ENCODE data around the gene UQCRH. TPM values are rescaled to one million over a fixed set of nuclear protein-coding genes. Genes with fewer than 3 reads are reported as not detected.
"Not testable (repeated sequence)": the region's sequence is repeated elsewhere in the genome, so short reads cannot be mapped to it uniquely, and the experiment has no call there.

The UQCRH gene
- total and polyA plus RNA-seq, 5 donors, result 664 to 2,380 (median 731) TPM

DNA sequence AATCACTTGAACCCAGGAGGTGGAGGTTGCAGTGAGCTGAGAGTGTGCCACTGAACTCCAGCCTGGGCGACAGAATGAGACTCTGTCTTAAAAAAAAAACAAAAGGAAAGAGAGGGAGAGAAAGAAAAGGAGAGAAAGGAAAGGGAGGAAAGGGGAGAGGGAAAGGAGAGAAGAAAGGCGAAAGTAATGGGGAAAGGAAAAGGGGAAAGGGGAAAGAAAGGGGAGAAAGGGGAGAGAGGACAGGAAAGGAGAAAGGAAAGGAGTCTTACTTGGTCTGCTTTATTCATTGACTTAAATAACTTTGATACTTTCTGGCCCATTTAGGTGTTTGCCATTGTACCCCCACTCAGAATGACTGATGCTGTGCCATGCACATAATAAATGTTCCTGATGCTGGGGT, 48.9 kb downstream of the UQCRH start:
- no peak overlapping the region for H3K4me3 ChIP-seq (ENCODE audit: low read length)
- intact Hi-C loops (cut with DNase I), result no loop called here
- no peaks in the 10 kb centered on the region for H3K27me3 ChIP-seq (ENCODE audit: control insufficient read depth, insufficient read depth)
- no peaks in the 10 kb centered on the region for H3K4me1 ChIP-seq (ENCODE audit: control insufficient read depth, insufficient read depth, low read length)
- DNase-seq (no peak), ATAC-seq (no peak)
- WGBS, result 85% methylated on average over 2 of the region's 2 CpGs
- H3K9me3 ChIP-seq (ENCODE audit: control insufficient read depth, low read length), result no peaks in the 10 kb centered on the region
- no peak overlapping the region for H3K27ac ChIP-seq (ENCODE audit: low read length)

DNA sequence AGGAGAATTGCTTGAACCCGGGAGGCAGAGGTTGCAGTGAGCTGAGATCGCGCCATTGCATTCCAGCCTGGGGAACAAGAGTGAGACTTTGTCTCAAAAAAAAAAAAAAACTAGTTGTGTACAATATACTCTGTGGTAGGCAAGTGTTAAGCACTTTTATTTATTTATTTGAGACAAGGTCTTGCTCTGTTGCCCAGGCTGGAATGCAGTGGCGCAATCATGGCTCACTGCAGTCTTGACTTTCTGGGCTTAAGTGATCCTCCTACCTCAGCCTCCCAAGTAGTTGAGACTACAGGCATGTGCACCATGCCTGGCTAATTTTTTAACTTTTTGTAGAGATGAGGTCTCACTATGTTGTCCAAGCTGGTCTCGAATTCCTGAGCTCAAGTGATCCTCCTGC, 52.4 kb downstream of the UQCRH start:
- H3K27me3 ChIP-seq (ENCODE audit: control insufficient read depth, insufficient read depth); H3K4me1 ChIP-seq (ENCODE audit: control insufficient read depth, insufficient read depth, low read length); intact Hi-C loops (cut with DNase I); H3K9me3 ChIP-seq (ENCODE audit: control insufficient read depth, low read length); ATAC-seq; DNase-seq; H3K4me3 ChIP-seq (ENCODE audit: low read length); H3K27ac ChIP-seq (ENCODE audit: low read length): not testable (repeated sequence)
- 84% methylated on average over 5 of the region's 5 CpGs for WGBS

DNA sequence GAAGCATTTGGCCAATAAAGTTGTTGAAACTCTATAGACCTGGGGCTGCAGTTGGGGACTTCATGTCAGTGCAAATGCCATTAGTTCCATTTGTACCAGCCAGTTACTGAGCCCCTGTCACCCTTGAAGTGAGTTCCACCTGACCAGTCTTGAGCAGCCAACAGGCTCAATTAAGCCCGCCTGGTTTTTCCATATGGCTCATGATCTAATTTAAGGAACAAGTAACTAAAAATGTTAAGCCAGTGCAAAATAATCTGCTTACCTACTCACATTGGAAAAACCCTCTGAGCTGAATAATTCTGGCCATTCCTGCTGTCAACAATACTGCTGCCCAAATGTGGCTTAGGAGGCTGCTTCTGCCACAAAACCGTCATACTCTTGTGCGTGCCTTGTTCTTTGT, 58.7 kb downstream of the UQCRH start:
- 93% methylated on average over 3 of the region's 3 CpGs for WGBS
- H3K9me3 ChIP-seq (ENCODE audit: control insufficient read depth, low read length), result no peaks in the 10 kb centered on the region
- H3K27me3 ChIP-seq (ENCODE audit: control insufficient read depth, insufficient read depth), result no peaks in the 10 kb centered on the region
- no peaks in the 10 kb centered on the region for H3K4me1 ChIP-seq (ENCODE audit: control insufficient read depth, insufficient read depth, low read length)
- no peak for ATAC-seq
- intact Hi-C loops (cut with DNase I), result no loop called here
- H3K4me3 ChIP-seq (ENCODE audit: low read length), result no peak overlapping the region
- no peak for DNase-seq
- H3K27ac ChIP-seq (ENCODE audit: low read length), result no peak overlapping the region

DNA sequence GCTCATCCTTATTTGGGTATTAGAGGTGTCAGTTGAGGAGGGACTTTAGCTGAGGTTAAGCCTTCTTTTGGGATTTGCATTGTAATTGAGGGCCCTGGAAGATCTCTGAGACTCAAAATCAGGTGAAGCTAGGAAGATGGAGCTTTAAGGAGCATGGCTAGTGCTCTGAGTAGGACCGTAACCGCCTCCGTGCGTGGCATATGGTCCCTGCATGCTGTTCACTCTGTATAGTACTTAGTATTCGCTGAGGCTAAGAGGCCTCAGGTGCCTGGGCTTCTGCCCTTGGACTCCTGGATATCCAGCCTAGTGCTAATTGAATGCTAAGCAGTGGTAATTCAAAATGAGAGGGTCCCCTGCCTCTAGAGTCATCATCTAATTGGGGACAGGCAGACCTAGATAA, 59.6 kb downstream of the UQCRH start:
- WGBS, result 97% methylated on average over 5 of the region's 5 CpGs
- intact Hi-C loops (cut with DNase I), result no loop called here
- no peak for ATAC-seq
- Histone ChIP-seq H3K27ac (ENCODE audit: low read length) (no peak overlapping the region), H3K27me3 (ENCODE audit: control insufficient read depth, insufficient read depth) (no peaks in the 10 kb centered on the region), H3K4me3 (ENCODE audit: low read length) (no peak overlapping the region), H3K4me1 (ENCODE audit: control insufficient read depth, insufficient read depth, low read length) (no peaks in the 10 kb centered on the region), H3K9me3 (ENCODE audit: control insufficient read depth, low read length) (no peaks in the 10 kb centered on the region)
- no peak for DNase-seq

DNA sequence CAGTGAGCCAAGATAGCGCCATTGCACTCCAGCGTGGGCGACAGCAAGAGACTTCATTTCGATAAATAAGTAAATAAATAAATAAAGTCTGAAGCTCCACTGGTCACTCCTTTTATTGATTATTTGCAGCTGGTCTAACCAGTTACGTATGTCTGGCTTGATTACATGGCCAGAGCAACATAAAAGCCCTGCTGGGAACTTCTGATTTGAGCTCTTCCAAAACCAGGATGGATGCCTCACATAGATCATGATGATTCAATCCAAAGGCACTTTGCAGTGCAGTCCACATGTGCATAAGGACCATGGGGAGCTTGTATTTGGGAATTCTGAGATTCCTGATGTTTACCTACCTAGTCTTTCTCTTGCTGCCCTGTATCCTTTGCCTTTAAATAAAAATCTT, 61.1 kb downstream of the UQCRH start:
- DNase-seq (no peak), ATAC-seq (no peak)
- H3K4me3 ChIP-seq (ENCODE audit: low read length), result no peak overlapping the region
- no peaks in the 10 kb centered on the region for H3K9me3 ChIP-seq (ENCODE audit: control insufficient read depth, low read length)
- H3K4me1 ChIP-seq (ENCODE audit: control insufficient read depth, insufficient read depth, low read length), result no peaks in the 10 kb centered on the region
- WGBS, result 87% methylated on average over 5 of the region's 5 CpGs
- no peak overlapping the region for H3K27ac ChIP-seq (ENCODE audit: low read length)
- intact Hi-C loops (cut with DNase I), result no loop called here
- no peaks in the 10 kb centered on the region for H3K27me3 ChIP-seq (ENCODE audit: control insufficient read depth, insufficient read depth)

DNA sequence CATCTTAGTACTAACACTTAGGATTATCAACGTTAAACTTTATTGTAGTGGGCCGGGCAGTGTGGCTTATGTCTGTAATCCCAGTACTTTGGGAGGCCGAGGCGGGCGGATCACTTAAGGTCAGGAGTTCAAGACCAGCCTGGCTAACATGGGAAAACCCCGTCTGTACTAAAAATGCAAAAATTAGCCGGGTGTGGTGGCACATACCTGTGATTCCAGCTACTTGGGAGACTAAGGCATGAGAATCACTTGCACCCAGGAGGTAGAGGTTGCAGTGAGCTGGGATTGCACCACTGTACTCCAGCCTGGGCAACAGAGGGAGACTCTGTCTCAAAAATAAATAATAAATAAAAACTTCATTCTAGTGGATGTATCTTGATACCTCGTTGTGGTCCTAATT, 62.3 kb downstream of the UQCRH start:
- H3K27me3 ChIP-seq (ENCODE audit: control insufficient read depth, insufficient read depth); H3K9me3 ChIP-seq (ENCODE audit: control insufficient read depth, low read length); DNase-seq; H3K4me1 ChIP-seq (ENCODE audit: control insufficient read depth, insufficient read depth, low read length); H3K4me3 ChIP-seq (ENCODE audit: low read length); intact Hi-C loops (cut with DNase I); H3K27ac ChIP-seq (ENCODE audit: low read length); ATAC-seq: not testable (repeated sequence)
- 95% methylated on average over 8 of the region's 8 CpGs for WGBS

Other genes with a start within 250 kb of the UQCRH start
- 10 to 100 TPM; 30.5 to 49.8 (median 38.7) TPM for gene PIK3R3, start 171.1 kb upstream of the UQCRH start, total RNA-seq
- 20.0 TPM for gene PIK3R3, start 171.1 kb upstream of the UQCRH start, polyA plus RNA-seq
- gene TSPAN1, start 128.6 kb upstream of the UQCRH start, total RNA-seq, result 1 to 10 TPM; 1.0 to 2.4 (median 1.5) TPM
- 1.3 TPM for gene TSPAN1, start 128.6 kb upstream of the UQCRH start, polyA plus RNA-seq
- not detected for gene P3R3URF, start 127.2 kb upstream of the UQCRH start, total RNA-seq
- gene P3R3URF, start 127.2 kb upstream of the UQCRH start, polyA plus RNA-seq, result not detected
- gene POMGNT1, start 105.3 kb upstream of the UQCRH start, total RNA-seq, result 10 to 100 TPM; 82.7 to 91.1 (median 87.2) TPM
- gene POMGNT1, start 105.3 kb upstream of the UQCRH start, polyA plus RNA-seq, result 60.0 TPM
- 1 to 10 TPM; 4.3 to 7.0 (median 5.6) TPM for gene LURAP1, start 100.4 kb upstream of the UQCRH start, total RNA-seq
- gene LURAP1, start 100.4 kb upstream of the UQCRH start, polyA plus RNA-seq, result 3.8 TPM
- under 1 TPM in 3 of 4 donors, not detected in 1; 0.56 to 0.89 (median 0.74) TPM for gene RAD54L, start 55.9 kb upstream of the UQCRH start, total RNA-seq
- 0.16 TPM for gene RAD54L, start 55.9 kb upstream of the UQCRH start, polyA plus RNA-seq
- 10 to 100 TPM; 37.2 to 46.3 (median 40.1) TPM for gene LRRC41, start 82 bp upstream of the UQCRH start, total RNA-seq
- 27.1 TPM for gene LRRC41, start 82 bp upstream of the UQCRH start, polyA plus RNA-seq
- 10 to 100 TPM; 12.6 to 18.7 (median 13.7) TPM for gene NSUN4, start 37.1 kb downstream of the UQCRH start, total RNA-seq
- 10.6 TPM for gene NSUN4, start 37.1 kb downstream of the UQCRH start, polyA plus RNA-seq
- gene FAAH, start 90.6 kb downstream of the UQCRH start, total RNA-seq, result 10 to 100 TPM in 3 of 4 donors, 1 to 10 TPM in 1; 4.8 to 17.2 (median 14.7) TPM
- gene FAAH, start 90.6 kb downstream of the UQCRH start, polyA plus RNA-seq, result 10.4 TPM
- not detected for gene DMBX1, start 186.1 kb downstream of the UQCRH start, total RNA-seq
- gene DMBX1, start 186.1 kb downstream of the UQCRH start, polyA plus RNA-seq, result not detected
- gene KNCN, start 247.9 kb downstream of the UQCRH start, total RNA-seq, result not detected
- gene KNCN, start 247.9 kb downstream of the UQCRH start, polyA plus RNA-seq, result not detected

All from right cardiac atrium (tissue), 5 donors.